Frontal cortex (tissue), 4 donors: Measurements from ENCODE around the gene PDCD11. TPM values are rescaled to one million over a fixed set of nuclear protein-coding genes. Genes with fewer than 3 reads are reported as not detected.
"Not testable (repeated sequence)": the region's sequence is repeated elsewhere in the genome, so short reads cannot be mapped to it uniquely, and the experiment has no call there.

Experiments
- DNase-seq, 2 donors: peaks; one replicate each; pipeline ENCODE4 v3.0.0; 2012; ENCODE audit warnings: low spot score in 2 of 2
- FAIRE-seq: peaks from 2 replicates; lab custom pipeline; 2012; peaks lifted over from hg19 to GRCh38; lab: Jason Lieb, UNC
- total RNA-seq: library from RNA; depleted of rRNA; stranded (reverse); fragments of >200 nt; gene quantifications from one replicate; pipeline ENCODE4 v1.2.3, GENCODE V29; 2014
- donor health status: control.
- donor health status: control.
- donor health status: control.

The PDCD11 gene
- total RNA-seq, 1 donor from 2014 or later, result 23.6 TPM

DNA sequence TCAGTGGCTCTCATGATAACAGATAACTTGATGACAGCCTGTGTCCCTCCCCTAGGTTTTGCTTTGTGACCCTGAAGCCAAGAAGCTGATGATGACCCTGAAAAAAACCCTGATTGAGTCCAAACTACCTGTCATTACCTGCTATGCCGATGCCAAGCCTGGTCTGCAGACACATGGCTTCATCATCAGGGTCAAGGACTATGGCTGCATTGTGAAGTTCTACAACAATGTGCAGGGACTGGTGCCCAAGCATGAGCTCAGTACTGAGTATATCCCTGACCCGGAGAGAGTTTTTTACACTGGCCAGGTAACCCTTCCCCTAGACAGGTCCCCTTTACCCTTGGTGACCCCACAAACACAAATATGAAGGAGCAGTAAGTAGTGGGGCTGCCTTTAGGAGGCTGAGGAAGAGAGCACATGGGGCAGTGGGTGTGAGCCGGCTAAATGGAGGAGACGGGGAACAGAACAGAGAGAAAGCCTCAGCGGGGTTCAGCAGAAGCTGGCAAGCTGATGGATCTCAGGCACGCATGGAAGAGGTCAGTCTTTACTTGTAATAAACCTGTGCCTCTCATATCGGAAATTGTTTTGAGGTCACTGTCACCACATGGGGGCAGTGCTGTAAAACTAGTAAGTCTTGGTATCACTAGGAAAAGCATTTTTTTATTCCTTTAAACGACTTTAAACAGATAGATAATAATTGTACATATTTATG lies 20.2 kb downstream of the PDCD11 start:
- peak in 1 of 2 donors; percentile 38 for DNase-seq
- no peak for FAIRE-seq

DNA sequence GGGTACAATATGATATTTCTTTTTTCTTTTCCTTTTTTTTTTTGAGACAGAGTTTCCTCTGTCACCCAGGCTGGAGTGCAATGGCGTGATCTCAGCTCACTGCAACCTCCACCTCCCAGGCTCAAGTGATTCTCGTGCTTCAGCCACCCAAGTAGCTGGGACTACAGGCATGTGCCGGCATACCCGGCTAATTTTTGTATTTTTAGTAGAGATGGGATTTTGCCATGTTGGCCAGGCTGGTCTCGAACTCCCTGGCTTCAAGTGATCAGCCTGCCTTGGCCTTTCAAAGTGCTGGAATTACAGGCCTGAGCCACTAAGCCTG lies 20.7 kb downstream of the PDCD11 start:
- not testable (repeated sequence) for DNase-seq, FAIRE-seq

- DNase-seq (no peak), FAIRE-seq (no peak)
These were observed 21.2 kb downstream of the PDCD11 start for GRCh38 chr10:103417601-103418000.

DNA sequence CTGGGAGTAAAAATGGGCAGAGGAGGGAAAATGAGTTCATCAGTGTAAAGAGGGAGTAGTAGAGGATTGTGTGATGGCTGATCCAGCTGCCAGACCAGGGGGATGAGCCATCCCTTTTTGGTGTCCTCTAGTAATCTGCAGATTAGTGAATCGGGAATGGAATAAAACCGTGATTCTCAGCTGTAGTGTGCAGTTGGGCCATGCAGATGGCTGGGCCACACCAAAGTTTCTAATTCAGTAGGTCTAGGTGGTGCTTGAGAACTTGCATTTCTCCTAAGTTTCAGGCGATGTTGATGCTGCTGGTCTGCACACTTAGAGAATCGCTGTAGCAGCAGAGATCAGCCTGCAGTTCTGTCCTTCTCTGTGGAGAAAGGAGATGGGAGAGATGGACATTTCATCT lies 22.7 kb downstream of the PDCD11 start:
- DNase-seq (no peak), FAIRE-seq (no peak)

DNA sequence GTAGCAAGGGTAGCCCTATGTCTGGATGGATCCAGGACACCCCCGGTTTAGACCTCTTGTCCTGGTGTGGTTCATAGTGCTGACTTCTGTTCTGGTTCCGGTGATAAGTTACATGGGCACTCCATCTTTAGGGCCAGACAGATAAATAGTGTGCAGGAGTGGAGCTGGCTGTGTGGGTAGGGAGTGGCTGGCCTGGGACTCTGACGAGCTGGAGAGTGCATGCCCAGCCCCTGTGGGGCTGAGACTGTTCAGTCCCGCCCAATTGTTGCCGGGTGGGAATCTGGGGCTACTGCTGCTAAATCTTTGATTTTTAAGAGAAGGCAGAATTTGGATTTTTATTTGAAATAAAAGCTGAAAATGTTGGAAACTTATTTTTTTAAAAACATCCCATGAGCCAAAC lies 27.3 kb downstream of the PDCD11 start:
- no peak for DNase-seq
- FAIRE-seq, result no peak

GRCh38 chr10:103427866-103428265 lies 31.4 kb downstream of the PDCD11 start:
- DNase-seq (no peak), FAIRE-seq (no peak)

- no peak for FAIRE-seq
- no peak for DNase-seq
These were observed 32.7 kb downstream of the PDCD11 start for GRCh38 chr10:103428989-103429643.

DNA sequence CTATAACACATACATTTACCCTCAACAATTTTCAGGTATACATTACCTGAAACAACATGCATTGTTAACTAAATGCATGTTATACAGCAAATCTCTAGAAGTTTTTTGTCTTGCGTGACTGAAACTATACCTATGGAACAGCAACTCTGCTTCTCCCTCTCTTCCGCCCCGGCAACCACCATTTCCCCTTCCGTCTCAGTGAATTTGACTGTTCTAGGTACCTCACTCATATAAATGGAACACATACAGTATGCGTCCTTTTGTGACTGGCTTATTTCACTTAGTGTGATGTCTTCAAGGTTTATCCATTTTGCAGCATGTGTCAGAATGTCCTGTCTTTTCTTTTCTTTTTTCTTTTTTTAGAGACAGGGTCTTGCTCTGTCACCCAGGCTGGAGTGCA lies 33.2 kb downstream of the PDCD11 start:
- no peak for FAIRE-seq

DNA sequence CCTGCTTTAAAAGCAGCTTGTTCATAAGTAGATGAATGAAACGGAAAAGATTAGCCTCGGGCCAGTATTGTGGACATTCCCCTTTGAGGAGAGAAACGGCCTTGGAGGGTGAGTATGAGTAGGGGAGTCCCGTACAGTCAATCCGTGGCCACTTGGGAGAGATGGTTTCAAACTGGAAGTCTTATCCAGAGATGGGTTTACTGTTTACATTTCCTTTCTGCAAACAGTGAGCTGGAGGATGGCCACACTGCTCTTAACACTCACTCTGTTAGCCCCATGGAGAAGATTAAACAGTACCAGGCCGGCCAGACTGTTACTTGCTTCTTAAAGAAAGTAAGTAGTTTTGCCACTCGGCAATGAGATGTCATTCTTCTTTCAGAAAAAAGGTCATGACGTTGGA lies 35.5 kb downstream of the PDCD11 start:
- no peak for FAIRE-seq
- no peak for DNase-seq

More for the DNA sequence above, 33.2 kb downstream of the PDCD11 start:
- no peak for DNase-seq

DNA sequence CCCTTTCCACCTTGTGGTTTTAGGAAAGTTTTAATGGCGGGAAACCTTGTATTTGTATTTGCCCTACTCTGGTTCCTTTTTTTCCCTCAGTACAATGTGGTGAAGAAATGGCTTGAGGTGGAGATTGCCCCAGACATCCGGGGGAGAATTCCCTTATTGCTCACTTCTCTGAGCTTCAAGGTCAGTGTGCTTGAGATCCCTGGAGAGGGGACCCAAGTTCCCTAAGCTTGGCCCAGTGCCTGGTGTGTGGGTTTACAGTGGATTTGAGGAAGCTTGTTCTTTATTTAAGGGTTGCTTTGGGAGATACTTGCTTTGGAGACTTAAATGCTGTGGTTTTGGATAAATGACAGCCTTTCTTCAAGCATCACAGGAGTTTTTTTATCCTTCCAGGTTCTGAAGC lies 37.4 kb downstream of the PDCD11 start:
- DNase-seq (no peak), FAIRE-seq (no peak)

GRCh38 chr10:103439776-103440175 lies 43.4 kb downstream of the PDCD11 start:
- FAIRE-seq, result no peak
- DNase-seq, result no peak

DNA sequence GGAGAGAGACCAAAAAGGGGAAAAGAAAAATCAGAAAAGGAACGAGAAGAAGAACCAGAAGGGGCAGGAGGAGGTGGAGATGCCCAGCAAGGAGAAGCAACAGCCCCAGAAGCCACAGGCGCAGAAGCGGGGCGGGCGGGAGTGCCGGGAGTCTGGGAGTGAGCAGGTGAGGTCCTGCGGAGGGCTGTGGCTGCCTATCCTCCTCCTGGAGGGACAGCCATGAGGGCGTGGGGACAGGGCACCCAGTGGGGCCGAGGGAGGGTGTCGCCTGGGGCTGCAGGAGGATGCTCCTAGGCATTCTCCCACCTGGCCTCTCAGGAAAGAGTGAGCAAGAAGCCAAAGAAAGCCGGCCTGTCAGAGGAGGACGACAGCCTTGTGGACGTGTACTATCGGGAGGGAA lies 44.0 kb downstream of the PDCD11 start:
- DNase-seq (no peak), FAIRE-seq (no peak)

- DNase-seq, result no peak
- no peak for FAIRE-seq
These were observed 44.8 kb downstream of the PDCD11 start for GRCh38 chr10:103441206-103441605.

- DNase-seq (no peak), FAIRE-seq (no peak)
These were observed 45.2 kb downstream of the PDCD11 start for GRCh38 chr10:103441611-103442010.

DNA sequence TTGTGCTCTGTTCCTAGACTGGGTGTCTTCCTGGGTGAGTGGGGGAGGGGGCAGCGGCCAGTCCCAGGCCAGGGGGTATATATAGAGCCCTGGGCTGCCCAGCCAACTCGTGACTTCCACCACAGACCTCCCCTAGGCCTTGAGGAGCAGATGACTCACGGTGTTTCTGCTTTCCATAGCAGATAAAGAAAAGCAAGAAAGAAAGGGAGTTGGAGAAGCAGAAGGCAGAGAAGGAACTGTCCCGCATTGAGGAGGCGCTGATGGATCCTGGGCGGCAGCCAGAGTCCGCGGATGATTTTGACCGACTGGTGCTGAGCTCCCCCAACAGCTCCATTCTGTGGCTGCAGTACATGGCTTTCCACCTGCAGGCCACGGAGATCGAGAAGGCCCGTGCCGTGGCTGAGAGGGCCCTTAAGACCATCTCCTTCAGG lies 45.6 kb downstream of the PDCD11 start:
- DNase-seq (no peak), FAIRE-seq (no peak)

GRCh38 chr10:103443475-103444185 lies 47.2 kb downstream of the PDCD11 start:
- DNase-seq, result no peak
- no peak for FAIRE-seq

GRCh38 chr10:103444478-103444877 lies 48.1 kb downstream of the PDCD11 start:
- FAIRE-seq (no peak), DNase-seq (no peak)

GRCh38 chr10:103445366-103445765 lies 48.9 kb downstream of the PDCD11 start:
- FAIRE-seq (no peak), DNase-seq (no peak)

- no peak for FAIRE-seq
These were observed 49.5 kb downstream of the PDCD11 start for GRCh38 chr10:103445767-103446567.

DNA sequence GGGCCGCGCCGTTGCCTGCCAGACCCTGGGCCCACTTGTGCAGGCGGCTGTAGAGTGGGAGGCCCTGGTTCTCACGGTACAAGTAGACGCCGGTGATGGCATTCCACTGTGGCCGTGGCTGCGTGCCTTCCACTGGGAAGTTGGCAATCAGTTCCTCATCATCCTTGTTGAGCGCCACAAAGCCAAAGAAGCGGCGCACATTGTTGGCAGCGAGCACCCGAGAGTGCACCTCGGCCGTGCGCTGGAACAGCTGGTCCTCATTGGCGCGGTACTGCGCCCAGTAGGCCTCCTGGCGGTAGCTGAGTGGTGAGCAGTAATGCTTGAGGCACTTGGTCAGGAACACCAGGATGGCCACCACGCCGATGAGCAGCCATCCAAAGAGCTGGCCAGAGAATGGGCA lies 50.8 kb downstream of the PDCD11 start:
- no peak for DNase-seq

More at GRCh38 chr10:103445767-103446567, 49.5 kb downstream of the PDCD11 start:
- DNase-seq, result peak in 1 of 2 donors; percentile 49

More for the DNA sequence above, 50.8 kb downstream of the PDCD11 start:
- FAIRE-seq, result no peak
